Measurements from ENCODE around the gene TTPAL. TPM values are rescaled to one million over a fixed set of nuclear protein-coding genes. Genes with fewer than 3 reads are reported as not detected.

The TTPAL gene
- total and polyA plus RNA-seq, 4 donors, result 11.6 to 39.7 (median 17.6) TPM

DNA sequence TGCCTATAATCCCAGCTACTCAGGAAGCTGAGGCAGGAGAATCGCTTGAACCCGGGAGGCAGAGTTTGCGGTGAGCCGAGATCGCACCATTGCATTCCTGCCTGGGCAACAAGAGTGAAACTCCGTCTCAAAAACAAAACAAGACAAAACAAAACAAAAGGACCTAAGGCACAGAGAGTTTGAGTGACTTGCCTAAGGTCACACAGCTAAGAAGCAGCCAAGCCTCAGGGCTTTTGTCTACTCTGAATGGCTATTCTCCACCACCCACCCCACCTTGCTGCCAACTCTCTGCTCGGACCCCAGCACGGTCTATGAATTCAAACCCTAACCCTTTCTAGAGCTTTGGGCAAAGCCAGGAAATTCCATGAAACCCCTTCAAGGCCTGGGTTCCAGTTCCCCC lies 19.1 kb upstream of the TTPAL start:
- Histone ChIP-seq H3K27ac (ENCODE audit: low read depth in 1 of 2, low read length in 2 of 2) (no peak overlapping the region), H3K4me1 (ENCODE audit: control insufficient read depth in 4 of 4, insufficient read depth in 4 of 4, low read length in 3 of 4) (peaks cover 2 to 18% (median 13%) of the 10 kb centered on the region in 4 donors), H3K9ac (ENCODE audit: low read depth in 1 of 2, low read length in 2 of 2) (no peak overlapping the region), H3K36me3 (ENCODE audit: control insufficient read depth in 4 of 4, insufficient read depth in 3 of 4, low read depth in 1 of 4, low read length in 3 of 4) (no peaks in the 10 kb centered on the region), H3K4me3 (ENCODE audit: low read depth in 1 of 3, low read length in 3 of 3) (no peak overlapping the region), H3K27me3 (ENCODE audit: control insufficient read depth in 4 of 4, insufficient read depth in 4 of 4, low read length in 3 of 4) (no peaks in the 10 kb centered on the region), H3K9me3 (ENCODE audit: control insufficient read depth in 4 of 4, low read length in 3 of 4) (no peaks in the 10 kb centered on the region)
- DNase-seq (ENCODE audit: low spot score), result no peak
- TF ChIP-seq JUND (IDR thresholded peaks at IDR 0.05) (no peak), SP1 (IDR thresholded peaks at IDR 0.05) (no peak), RAD21 (IDR thresholded peaks at IDR 0.05) (no peak), TAF1 (conservative IDR thresholded peaks at IDR 0.05) (no peak)
- TF ChIP-seq, protein P1, sequence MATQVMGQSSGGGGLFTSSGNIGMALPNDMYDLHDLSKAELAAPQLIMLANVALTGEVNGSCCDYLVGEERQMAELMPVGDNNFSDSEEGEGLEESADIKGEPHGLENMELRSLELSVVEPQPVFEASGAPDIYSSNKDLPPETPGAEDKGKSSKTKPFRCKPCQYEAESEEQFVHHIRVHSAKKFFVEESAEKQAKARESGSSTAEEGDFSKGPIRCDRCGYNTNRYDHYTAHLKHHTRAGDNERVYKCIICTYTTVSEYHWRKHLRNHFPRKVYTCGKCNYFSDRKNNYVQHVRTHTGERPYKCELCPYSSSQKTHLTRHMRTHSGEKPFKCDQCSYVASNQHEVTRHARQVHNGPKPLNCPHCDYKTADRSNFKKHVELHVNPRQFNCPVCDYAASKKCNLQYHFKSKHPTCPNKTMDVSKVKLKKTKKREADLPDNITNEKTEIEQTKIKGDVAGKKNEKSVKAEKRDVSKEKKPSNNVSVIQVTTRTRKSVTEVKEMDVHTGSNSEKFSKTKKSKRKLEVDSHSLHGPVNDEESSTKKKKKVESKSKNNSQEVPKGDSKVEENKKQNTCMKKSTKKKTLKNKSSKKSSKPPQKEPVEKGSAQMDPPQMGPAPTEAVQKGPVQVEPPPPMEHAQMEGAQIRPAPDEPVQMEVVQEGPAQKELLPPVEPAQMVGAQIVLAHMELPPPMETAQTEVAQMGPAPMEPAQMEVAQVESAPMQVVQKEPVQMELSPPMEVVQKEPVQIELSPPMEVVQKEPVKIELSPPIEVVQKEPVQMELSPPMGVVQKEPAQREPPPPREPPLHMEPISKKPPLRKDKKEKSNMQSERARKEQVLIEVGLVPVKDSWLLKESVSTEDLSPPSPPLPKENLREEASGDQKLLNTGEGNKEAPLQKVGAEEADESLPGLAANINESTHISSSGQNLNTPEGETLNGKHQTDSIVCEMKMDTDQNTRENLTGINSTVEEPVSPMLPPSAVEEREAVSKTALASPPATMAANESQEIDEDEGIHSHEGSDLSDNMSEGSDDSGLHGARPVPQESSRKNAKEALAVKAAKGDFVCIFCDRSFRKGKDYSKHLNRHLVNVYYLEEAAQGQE (IDR thresholded peaks at IDR 0.05), result no peak
- TF ChIP-seq, protein P2, sequence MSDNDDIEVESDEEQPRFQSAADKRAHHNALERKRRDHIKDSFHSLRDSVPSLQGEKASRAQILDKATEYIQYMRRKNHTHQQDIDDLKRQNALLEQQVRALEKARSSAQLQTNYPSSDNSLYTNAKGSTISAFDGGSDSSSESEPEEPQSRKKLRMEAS (IDR thresholded peaks at IDR 0.05), result no peak
- TF ChIP-seq, protein P3, sequence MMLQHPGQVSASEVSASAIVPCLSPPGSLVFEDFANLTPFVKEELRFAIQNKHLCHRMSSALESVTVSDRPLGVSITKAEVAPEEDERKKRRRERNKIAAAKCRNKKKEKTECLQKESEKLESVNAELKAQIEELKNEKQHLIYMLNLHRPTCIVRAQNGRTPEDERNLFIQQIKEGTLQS (IDR thresholded peaks at IDR 0.05), result no peak
- TF ChIP-seq, protein P4, sequence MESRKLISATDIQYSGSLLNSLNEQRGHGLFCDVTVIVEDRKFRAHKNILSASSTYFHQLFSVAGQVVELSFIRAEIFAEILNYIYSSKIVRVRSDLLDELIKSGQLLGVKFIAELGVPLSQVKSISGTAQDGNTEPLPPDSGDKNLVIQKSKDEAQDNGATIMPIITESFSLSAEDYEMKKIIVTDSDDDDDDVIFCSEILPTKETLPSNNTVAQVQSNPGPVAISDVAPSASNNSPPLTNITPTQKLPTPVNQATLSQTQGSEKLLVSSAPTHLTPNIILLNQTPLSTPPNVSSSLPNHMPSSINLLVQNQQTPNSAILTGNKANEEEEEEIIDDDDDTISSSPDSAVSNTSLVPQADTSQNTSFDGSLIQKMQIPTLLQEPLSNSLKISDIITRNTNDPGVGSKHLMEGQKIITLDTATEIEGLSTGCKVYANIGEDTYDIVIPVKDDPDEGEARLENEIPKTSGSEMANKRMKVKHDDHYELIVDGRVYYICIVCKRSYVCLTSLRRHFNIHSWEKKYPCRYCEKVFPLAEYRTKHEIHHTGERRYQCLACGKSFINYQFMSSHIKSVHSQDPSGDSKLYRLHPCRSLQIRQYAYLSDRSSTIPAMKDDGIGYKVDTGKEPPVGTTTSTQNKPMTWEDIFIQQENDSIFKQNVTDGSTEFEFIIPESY (IDR thresholded peaks at IDR 0.05), result no peak
- 93% methylated on average over 8 of the region's 8 CpGs for WGBS

DNA sequence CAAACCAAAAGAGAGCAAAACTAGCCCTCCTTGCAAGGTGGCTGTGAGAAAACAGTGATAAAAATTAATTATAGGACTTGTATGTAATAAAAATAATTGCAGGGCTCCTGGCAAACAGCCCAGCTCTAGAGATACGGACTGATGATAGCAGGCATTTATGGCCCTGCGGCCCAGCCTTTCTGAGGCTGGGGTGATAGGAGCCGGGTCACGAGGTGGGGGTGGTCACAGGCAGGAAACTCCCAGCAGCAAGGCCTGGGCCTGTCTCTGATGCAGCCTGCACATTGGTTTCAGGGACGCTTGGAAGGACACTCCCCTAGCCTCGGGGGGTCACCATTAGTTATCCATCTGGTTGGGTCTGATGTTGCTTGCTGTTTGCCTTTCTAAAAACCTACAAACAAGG lies 18.7 kb upstream of the TTPAL start:
- Histone ChIP-seq H3K4me3 (ENCODE audit: low read depth in 1 of 3, low read length in 3 of 3) (no peak overlapping the region), H3K9me3 (ENCODE audit: control insufficient read depth in 4 of 4, low read length in 3 of 4) (no peaks in the 10 kb centered on the region), H3K4me1 (ENCODE audit: control insufficient read depth in 4 of 4, insufficient read depth in 4 of 4, low read length in 3 of 4) (peaks cover 5 to 22% (median 17%) of the 10 kb centered on the region in 4 donors), H3K27me3 (ENCODE audit: control insufficient read depth in 4 of 4, insufficient read depth in 4 of 4, low read length in 3 of 4) (no peaks in the 10 kb centered on the region), H3K36me3 (ENCODE audit: control insufficient read depth in 4 of 4, insufficient read depth in 3 of 4, low read depth in 1 of 4, low read length in 3 of 4) (no peaks in the 10 kb centered on the region), H3K9ac (ENCODE audit: low read depth in 1 of 2, low read length in 2 of 2) (no peak overlapping the region), H3K27ac (ENCODE audit: low read depth in 1 of 2, low read length in 2 of 2) (no peak overlapping the region)
- 72% methylated on average over 6 of the region's 6 CpGs for WGBS
- DNase-seq (ENCODE audit: low spot score), result peak; percentile 75
- TF ChIP-seq, protein P2 (IDR thresholded peaks at IDR 0.05), result no peak
- TF ChIP-seq EGR1 (IDR thresholded peaks at IDR 0.05; ENCODE audit: low read depth in 2 of 2), result no peak
- TF ChIP-seq FOXA2 (IDR thresholded peaks at IDR 0.05), result no peak
- TF ChIP-seq HNF4A (conservative IDR thresholded peaks at IDR 0.05), result no peak
- no peak for TF ChIP-seq GABPA (IDR thresholded peaks at IDR 0.05 in 1 of 2, conservative IDR thresholded peaks at IDR 0.05 in 1 of 2)
- TF ChIP-seq SP1 (IDR thresholded peaks at IDR 0.05), result no peak
- no peak for TF ChIP-seq TAF1 (conservative IDR thresholded peaks at IDR 0.05)
- no peak for TF ChIP-seq NR2F2 (IDR thresholded peaks at IDR 0.05)
- no peak for TF ChIP-seq RAD21 (IDR thresholded peaks at IDR 0.05)
- TF ChIP-seq YY1 (IDR thresholded peaks at IDR 0.05), result no peak
- no peak for TF ChIP-seq HNF4G (IDR thresholded peaks at IDR 0.05)
- TF ChIP-seq, protein P5, sequence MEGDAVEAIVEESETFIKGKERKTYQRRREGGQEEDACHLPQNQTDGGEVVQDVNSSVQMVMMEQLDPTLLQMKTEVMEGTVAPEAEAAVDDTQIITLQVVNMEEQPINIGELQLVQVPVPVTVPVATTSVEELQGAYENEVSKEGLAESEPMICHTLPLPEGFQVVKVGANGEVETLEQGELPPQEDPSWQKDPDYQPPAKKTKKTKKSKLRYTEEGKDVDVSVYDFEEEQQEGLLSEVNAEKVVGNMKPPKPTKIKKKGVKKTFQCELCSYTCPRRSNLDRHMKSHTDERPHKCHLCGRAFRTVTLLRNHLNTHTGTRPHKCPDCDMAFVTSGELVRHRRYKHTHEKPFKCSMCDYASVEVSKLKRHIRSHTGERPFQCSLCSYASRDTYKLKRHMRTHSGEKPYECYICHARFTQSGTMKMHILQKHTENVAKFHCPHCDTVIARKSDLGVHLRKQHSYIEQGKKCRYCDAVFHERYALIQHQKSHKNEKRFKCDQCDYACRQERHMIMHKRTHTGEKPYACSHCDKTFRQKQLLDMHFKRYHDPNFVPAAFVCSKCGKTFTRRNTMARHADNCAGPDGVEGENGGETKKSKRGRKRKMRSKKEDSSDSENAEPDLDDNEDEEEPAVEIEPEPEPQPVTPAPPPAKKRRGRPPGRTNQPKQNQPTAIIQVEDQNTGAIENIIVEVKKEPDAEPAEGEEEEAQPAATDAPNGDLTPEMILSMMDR (IDR thresholded peaks at IDR 0.05; ENCODE audit: low read depth, low read length, missing input control), result no peak
- TF ChIP-seq FOXA1 (IDR thresholded peaks at IDR 0.05), result no peak
- TF ChIP-seq RXRA (IDR thresholded peaks at IDR 0.05), result no peak
